ENCODE measurements around the gene SLC4A5.

DNA sequence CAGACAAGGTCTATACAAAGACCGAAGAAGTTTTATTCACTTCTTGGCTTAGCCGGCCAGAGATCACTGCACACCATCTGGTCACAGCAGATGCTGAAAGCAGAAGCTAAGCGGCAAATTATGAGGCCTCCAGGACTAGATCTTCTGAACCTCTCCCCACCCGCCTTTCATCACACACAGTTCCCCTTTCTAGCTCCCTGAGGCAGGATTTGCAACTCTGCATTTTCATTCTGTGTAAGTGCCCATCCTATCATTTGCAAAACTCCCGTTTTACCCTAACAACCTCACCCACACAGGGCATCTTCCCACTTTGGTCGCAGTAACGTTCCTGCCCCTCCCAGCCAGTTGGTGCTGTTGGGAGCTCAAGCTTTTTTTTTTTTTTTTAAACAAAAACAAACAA lies 161.5 kb downstream of the SLC4A5 start:
- TF ChIP-seq CTCF (IDR thresholded peaks at IDR 0.05) (no peak), EP300 (IDR thresholded peaks at IDR 0.05) (no peak)
